Superior temporal gyrus (tissue), 1 donor: Measurements from ENCODE around the gene FAM229A.
"Not testable (repeated sequence)": the region's sequence is repeated elsewhere in the genome, so short reads cannot be mapped to it uniquely, and the experiment has no call there.

Experiments
- DNase-seq: peaks from one replicate; pipeline ENCODE4 v3.0.0-alpha.2; 2016; ENCODE audit errors: extremely low spot score

FAM229A gene

DNA sequence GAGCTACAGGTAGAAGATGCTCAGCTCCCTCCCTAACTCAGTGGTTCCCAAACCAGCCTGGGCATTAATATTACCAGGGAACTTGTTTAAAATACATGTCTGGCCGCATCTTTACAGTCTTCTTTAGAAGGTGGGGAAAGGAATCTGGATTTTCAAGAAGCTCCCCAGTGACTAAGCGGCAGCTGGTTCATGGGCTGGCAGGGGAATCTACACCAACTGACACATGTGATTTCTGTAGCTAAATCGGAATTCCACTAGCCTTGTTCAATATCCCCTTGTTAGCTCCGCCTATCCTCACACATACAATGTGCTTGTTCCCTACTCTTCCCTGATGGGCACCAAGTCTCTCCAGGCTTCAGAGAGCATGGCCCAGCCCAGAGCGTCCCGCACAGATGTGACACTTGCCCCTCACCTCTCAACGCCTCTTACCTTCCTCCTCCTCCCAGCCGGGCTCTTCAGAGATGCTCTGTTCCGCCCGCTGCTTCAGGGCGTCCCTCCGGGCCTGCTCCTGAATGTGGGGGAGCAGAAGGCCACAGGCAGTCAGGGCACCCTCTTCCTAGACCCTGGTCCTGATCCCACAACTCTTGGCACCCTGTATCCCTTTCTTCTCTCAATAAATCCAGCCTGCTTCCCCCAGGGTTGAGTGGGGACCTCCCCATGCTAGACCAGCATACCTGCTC lies 15.4 kb upstream of the FAM229A start:
- DNase-seq = no peak

DNA sequence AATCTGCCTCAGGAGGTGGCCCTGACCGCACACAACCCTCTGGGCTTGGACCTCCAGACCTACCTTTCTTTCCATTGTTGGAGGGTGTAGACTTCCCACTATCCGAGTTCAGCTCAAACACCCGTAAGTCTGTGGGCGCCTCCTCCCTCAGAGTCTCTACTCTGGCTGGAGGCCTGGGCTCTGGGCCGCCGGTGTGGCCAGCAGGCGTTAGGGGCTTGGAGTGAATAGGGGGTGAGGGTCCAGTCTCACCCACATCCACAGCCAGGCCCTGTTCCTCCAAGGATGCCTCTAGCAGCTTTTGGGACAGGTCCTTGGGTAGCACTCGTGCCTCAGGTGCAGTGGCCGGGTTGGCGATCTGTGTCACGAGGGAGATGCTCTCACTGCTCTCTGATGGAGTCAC lies 13.9 kb upstream of the FAM229A start:
- no peak for DNase-seq

DNA sequence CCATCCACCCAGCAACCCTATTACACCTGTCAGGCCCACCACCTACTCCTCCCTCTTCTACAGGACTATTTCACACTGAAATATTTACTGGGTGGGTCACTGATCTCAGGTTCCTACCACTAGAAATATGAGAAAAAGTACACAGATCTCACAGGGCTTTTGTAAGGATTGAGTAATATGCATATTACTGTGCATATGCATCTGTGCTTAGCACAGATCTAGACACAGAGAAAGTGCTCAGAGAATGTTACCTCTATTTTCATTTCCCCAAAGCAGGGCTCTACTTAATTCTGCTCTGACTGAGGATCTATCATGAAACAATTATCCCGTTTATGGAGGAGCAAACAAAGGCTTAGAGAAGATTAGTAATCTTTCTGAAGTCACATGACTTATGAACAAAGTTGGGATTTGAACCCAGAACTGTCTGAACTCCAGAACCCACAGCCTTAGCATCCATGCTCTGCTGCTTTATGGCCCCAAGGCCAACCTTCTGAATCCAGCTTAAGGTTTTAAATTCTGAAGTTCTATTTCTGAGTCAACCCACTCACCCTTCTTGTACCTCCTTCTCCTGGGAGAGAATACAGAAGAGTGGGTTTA lies 11.8 kb upstream of the FAM229A start:
- DNase-seq = no peak

DNA sequence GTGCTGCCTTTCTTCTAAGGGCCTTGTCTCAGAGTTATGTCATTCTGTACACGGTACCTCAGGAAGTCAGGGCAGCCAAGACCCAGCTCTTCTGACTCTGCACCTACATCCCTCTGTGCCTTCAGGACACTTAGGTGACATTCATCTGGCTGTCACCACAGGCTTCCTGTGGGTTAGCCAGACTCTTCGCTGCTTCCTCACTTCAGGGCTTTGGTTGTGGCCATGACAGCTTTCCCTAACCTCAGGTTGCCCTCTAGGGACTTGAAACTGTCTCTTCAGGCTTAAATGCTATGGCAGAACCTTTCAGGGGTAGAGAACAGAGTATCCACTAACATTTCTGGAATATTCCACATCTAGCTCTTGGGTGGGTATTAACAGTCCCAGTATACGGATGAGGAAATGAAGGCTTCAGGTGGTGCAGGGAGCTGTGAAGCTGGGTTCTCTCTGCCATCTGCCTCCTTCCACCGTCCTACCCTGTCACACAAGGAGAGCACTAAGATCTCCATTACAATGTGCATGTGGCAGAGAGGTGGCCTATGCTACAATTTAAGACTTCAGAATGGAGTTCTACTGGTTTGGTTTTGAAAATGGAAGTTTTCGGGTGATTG lies 10.0 kb upstream of the FAM229A start:
- no peak for DNase-seq

DNA sequence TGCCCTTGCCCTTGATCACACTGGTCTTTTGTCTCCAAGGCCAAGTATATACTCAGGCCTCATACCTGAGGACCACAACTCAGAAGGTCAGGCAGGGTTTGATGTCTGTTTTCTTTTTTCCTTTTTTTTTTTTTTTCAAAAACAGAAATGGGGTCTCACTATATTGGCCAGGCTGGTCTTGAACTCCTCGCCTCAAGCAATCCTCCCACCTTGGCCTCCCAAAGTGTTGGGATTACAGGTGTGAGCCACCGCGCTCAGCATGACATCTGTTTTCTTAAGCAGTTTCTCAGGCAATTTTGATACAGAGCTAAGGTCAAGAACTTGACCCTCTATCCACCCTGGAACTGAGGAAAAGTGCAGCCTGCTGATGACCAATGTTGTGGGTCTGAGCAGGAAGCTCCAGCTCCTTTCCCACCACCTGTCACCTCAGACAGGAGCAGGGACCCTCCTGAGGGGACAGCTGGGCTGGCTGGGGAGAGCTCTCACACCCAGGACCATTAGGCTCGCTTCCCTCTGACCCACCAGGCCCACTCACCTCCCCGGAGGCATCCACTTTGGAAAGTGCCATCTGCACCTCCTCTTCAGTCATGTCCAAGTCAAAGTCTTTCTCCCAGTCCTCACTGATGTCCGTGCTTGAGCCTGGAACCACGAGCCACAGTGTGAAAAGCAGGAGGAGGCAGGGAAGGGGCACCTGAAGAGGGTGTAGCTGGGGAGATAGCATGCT lies 5.8 kb upstream of the FAM229A start:
- no peak for DNase-seq

DNA sequence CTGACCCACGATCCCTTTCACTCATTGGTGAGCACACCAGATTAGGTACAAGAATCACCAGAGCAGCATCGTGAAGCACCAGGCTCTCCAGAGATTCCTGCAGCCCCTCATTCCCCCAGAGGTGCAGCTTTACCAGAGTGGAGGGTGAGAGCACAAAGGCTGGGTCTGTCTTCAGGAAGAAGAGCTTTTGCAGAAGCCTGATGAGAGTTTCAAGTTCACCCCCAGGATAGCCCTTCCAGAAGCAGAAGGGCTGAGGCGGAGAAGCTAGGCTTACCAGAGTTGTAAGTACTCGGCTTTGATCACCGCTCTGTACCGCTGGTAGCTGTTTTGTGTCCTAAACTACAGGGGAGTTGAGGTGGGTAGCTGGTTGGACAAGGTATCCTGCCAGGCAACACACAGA lies 3.2 kb upstream of the FAM229A start:
- DNase-seq = no peak

DNA sequence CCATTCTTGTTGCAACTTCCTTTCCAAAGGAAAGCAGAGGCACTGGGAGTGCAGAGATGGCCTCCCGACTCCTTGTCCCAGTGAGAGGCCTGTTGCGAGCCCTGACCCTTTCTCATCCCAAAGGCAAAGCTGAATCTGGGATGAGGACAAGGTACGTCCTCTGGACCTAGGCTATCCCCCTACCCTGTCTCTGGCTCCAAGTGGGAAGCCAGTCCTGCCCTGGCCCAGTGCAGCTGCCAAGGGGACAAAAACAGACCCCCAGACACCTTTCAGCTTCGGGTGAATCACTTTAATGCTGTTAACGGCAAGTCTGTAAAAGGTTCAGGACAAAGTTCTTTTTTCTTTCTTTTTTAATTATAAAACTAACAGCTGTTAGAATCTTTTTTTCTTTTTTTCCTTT lies 2.6 kb upstream of the FAM229A start:
- no peak for DNase-seq

DNA sequence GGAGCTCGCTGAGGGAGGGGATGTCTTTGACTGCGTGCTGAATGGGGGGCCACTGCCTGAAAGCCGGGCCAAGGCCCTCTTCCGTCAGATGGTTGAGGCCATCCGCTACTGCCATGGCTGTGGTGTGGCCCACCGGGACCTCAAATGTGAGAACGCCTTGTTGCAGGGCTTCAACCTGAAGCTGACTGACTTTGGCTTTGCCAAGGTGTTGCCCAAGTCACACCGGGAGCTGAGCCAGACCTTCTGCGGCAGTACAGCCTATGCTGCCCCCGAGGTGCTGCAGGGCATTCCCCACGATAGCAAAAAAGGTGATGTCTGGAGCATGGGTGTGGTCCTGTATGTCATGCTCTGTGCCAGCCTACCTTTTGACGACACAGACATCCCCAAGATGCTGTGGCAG lies 1.4 kb upstream of the FAM229A start:
- DNase-seq = no peak

DNA sequence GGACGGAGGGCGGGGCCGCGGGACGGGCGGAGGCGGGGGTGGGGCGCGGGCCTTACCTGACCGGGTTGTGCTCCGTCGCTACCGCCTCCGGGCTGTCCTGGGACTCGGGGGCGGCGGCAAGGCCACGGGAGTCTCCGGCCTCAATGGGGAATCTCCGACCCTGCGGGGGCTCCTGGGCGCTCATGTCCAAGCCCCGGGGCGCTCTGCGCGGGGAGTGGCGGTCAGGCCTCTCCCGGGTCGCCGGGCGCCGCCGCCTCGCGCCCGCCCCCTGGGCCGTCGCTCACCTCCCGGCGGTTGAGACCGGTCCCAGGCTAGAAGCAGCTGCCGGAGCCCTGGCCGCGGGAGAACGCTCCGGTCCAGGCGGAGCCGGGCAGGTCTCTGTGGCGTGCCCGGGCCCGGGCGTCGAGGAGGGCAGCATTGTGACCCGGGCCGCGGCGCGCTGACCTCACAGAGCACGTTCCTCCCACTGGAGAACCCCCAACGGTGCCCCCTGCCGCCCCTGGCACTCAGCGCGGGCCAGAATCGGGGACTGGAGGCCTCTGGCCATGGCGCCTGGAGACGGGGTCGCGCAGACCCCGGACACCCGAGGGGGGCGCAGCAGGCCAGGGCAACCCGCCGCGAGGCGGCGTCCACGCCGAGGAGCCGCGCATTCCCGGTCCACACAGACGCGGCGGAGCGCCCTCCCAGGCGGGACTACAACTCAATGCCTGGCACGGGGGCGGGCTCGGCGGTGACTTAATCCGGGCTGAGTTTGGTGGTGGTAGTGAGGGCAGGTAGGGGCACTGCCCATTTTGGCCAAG lies 411 bp downstream of the FAM229A start:
- DNase-seq = peak; percentile 67

DNA sequence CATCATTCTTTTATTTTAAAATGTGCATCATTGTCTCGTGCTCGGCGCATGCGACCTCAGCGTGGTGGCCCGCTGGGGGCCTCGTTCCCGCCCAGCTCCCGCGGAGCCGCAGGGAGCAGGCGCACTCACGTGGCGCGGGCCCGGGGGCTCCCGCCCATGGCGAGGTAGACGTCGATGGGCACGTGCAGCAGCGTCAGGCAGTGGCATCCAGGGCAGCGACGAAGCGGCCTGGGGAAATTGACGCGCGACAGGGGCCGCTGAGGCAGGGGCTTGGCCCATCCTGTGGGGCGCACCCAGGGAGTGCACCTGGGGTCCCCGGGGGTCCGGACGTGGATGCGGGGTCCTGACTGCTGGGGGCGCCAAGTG lies 994 bp downstream of the FAM229A start:
- no peak for DNase-seq

DNA sequence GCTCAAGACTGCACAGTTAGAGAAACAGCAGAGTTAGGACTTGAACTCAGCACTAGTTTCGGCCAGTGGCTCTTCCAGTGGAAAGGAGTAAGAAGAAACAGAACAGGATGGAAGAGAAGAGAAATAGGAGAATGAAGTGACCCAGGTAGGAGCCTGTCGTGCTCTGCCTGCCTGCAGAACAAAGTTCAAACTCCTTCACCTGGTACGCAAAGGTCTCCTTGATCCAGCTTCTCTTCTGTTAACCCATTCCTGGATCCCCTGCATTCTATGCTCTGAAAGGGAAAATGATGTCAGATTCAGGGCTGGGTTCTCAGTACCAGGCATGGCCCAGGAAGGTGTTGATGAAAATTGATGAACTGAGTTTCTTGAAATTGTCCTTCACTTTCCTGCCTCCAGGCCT lies 3.9 kb downstream of the FAM229A start:
- no peak for DNase-seq

DNA sequence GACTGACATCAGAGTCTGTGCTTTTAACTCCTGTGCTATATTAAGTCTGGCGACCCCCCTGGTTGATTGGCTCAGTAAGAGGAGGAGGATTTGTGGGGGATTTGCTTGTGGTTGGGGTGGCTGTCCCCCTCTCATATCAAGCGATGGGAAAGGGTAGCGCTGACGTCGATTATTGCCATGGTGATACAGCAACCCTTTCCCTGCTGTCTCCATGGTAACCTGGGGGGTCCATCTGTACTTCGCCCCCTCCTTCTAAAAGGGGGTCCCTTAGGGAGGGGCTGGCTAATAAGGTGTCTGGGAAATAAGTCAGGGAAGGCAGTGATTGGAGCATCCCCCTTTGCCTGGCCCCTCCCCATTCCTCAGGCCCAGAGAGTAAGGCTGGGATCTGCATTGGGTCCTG lies 4.7 kb downstream of the FAM229A start:
- DNase-seq = no peak

DNA sequence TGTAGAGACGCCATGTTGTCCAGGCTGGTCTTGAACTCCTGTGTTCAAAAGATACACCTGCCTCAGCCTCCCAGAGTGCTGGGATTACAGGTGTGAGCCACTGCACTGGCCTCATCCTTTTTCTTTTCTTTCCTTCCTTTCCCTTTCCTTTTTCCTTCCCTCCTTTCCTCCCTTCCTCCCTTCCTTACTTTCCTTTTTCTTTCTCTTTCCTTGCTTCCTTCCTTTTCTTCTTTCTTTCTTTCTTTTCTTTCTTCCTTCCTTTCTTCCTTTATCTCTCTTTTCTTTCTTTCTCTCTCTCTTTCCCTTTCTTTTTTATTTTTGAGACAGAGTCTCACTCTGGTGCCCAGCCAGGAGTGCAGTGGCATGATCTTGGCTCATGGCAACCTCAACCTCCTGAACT lies 5.8 kb downstream of the FAM229A start:
- no peak for DNase-seq

DNA sequence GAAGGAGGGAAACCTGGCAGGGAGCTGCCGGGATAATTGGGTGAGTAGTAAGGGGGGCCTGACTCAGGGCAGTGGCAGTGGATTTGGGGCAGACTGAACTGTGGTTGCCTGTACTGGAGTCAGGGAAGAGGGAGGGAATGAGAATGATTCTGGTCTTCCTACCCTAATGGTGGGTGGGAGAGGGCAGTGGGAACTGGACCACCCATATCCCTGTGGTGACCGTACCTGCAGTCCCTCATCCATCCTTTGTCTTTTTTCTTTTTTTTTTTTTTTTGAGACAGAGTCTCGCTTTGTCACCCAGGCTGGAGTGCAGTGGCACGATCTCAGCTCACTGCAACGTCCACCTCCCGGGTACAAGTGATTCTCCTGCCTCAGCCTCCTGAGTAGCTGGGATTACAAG lies 6.5 kb downstream of the FAM229A start:
- DNase-seq = not testable (repeated sequence)

DNA sequence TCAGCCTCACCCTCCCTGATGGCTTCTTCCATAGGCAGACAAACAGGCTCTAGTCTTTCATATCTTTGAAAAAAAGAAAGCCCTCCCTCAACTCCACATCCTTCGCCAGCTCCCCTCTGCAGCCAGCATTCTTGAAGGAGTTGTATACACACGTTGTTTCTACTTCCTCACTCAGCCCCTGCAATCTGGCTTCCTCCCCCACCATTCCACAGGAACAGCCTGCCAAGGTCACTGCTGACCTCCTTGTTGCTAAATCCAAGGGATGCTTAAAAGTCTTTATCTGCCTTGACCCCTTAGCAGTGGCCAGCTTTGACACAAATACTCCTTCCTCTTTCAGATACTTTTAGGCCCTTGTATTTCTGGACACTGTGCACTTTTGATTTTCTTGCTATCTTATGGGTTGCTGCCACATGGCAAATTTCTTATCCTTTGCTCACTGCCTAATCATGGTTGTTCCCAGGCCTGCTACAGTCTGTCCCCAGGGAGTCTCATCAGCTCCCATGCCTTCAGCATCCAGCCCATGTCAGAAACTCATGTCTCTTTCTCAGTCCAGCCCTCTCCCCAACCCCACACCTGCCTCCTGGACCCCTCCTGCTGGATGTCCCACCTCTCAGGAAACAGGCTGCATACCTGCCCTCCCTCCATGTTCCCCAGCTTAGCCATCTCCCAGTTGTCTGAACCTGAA lies 8.3 kb downstream of the FAM229A start:
- no peak for DNase-seq

DNA sequence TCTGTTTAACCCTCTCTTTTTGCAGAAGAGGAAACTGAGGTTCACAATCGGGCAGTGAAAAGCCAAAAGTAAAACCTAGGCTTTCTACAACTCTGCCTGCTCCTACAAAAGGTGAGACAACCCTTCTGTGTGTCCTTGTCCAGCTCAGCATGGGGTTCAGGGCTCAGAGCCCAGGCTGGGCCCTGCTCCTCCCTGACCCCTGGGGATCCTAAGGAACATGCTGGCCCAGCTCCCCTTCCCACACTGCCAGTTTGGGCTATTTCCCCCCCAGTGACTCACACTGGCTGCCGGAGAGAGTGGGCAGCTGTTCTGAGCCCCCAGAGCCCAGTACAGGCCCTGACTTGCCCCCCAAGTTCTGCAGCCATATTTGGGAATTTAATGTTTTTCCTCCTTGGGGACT lies 8.9 kb downstream of the FAM229A start:
- DNase-seq = no peak

DNA sequence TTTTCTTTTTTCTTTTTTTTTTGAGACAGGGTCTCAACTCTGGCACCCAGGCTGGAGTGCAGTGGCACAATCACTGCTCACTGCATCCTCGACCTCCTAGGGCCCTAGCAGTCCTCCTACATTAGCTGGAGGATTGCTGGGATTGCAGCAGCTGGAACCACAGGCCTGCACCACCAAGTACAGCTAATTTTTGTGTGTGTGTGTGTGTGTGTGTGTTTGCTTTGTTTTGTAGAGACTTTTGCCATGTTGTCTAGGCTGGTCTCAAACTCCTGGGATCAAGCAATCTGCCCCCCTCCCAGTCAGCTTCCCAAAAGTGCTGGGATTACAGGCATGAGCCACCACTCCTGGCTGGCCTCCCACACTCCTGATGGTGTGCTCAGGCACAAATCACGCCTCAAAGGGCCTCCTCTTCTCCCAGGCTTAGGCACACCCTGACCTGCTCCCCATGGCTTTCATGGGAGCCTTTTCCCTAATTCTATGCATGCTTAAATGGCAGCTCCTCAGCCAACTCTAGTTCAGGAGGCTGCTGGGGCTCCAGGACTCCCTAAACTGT lies 9.4 kb downstream of the FAM229A start:
- no peak for DNase-seq

DNA sequence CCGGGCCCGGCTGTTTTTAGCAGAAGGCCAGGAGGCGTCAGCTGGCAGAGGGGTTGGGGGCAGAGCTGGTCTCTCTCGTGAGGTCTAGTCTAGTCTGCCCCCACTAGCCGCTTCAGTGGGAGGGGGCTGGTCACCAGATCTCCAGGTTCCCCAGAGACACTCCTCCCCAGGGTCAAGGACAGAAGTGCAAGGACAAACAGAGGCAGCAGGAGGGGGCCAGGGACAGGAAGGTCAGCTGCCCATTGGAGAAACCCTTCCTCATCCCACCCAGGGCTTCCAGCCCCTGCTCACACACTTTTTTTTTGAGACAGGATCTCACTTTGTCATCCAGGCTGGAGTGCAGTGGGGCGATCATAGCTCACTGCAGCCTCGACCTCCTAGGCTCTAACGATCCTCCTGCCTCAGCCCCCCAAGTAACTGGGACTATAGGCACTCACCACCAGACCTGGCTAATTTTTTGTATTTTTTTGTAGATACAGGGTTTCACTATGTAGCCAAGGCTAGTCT lies 10.0 kb downstream of the FAM229A start:
- DNase-seq = no peak

DNA sequence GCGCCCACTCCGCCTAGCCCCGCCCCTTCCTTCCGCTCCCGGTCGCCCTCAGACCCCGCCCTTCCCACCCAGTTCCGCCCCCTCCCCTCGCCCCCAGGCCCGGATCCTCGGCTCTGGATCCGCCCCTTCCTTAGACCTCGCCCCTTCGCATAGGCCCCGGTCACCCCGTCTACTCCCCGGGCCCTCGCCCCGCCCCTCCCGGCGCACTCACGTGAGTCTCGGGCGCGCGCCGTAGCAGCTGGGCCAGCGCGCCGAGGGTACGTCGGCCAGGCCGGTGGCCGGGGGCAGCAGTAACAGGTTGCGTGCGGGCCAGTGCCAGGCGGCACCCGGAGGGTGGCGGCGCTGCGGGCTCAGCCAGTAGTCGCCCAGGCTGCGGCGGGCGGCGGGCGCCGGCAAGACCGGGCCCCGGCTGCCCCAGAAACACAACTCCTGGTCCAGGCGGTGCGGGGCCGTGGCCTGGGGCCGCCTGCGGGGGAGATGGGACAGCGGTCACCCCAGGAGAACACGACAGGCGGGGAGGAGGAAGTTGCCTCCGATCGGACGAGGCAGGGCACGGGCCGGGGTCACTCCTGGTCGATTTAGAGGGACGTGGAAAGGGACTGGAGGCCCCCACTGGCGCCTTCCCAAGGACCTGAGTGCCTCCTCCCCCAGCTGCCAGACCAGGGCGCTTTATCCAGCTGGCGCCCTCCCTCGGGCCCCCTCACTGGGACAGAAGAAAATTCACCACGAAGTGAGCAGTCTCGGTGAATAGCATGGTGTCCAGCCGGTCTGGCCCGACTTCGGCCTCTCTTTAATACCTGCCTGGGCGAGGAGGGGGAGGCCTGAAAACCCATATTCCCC lies 10.7 kb downstream of the FAM229A start:
- peak; percentile 83 for DNase-seq

DNA sequence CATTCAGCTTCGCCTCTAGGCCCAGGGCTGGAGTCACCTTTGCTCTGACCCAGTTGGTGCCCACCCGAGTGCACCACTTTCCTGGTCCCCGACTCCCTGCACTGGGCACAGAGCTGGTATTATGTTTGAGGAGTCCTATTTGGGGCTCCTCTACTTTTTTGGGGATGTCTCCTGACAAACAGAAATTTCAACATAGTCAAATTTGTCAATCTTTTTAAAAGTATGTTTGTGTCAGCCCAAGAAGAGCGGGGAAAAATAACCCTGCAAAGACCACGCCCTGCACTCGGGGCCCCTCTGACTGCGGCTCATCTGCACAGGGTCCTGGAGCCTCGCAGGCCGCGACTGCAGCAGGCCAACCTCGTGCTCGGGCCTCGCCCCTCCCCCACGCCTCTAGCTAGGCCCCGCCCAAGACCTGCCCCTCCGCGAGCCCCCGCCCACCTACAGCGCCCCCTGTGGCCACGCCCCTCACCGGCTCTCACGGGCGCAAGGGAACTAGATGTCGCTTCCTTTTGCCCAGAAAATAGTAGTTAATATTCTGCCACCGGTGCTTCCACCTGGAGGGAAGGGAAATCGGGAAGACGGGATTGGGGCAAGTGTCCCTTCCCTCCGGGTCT lies 11.4 kb downstream of the FAM229A start:
- DNase-seq = no peak
